Measurements from ENCODE around the gene TENT4B. TPM values are rescaled to one million over a fixed set of nuclear protein-coding genes. Genes with fewer than 3 reads are reported as not detected.

TENT4B gene
- total RNA-seq, 1 donor from 2014 or later, result 8.4 TPM

GRCh38 chr16:50263060-50263909 is 110.2 kb downstream of the TENT4B start:
- Mint-ChIP-seq H3K27ac (ENCODE audit: unreplicated experiment) (no peak overlapping the region), H3K9me3 (ENCODE audit: low read depth) (peaks cover 2% of the 10 kb centered on the region), H3K4me1 (ENCODE audit: low read depth) (peaks cover 39% of the 10 kb centered on the region), H3K4me3 (ENCODE audit: unreplicated experiment) (no peak overlapping the region), H3K36me3 (ENCODE audit: low read depth) (no peaks in the 10 kb centered on the region), H3K27me3 (ENCODE audit: low read depth) (peaks cover 7% of the 10 kb centered on the region)
- DNase-seq (ENCODE audit: low spot score), result peak; percentile 79
- TF ChIP-seq CTCF (IDR thresholded peaks at IDR 0.05), result no peak

- Mint-ChIP-seq H3K9me3 (ENCODE audit: low read depth) (peaks cover 2% of the 10 kb centered on the region), H3K27ac (ENCODE audit: unreplicated experiment) (no peak overlapping the region), H3K4me1 (ENCODE audit: low read depth) (peaks cover 32% of the 10 kb centered on the region), H3K36me3 (ENCODE audit: low read depth) (no peaks in the 10 kb centered on the region), H3K27me3 (ENCODE audit: low read depth) (peaks cover 7% of the 10 kb centered on the region), H3K4me3 (ENCODE audit: unreplicated experiment) (no peak overlapping the region)
- DNase-seq (ENCODE audit: low spot score), result no peak
- TF ChIP-seq CTCF (IDR thresholded peaks at IDR 0.05), result no peak
Measured at GRCh38 chr16:50263940-50264929, 111.1 kb downstream of the TENT4B start.

GRCh38 chr16:50265260-50265659 is 112.2 kb downstream of the TENT4B start:
- H3K27me3 Mint-ChIP-seq (ENCODE audit: low read depth), result peaks cover 4% of the 10 kb centered on the region
- peaks cover 23% of the 10 kb centered on the region for H3K4me1 Mint-ChIP-seq (ENCODE audit: low read depth)
- peak overlapping the region; percentile 63 for H3K27ac Mint-ChIP-seq (ENCODE audit: unreplicated experiment)
- no peak overlapping the region for H3K4me3 Mint-ChIP-seq (ENCODE audit: unreplicated experiment)
- H3K36me3 Mint-ChIP-seq (ENCODE audit: low read depth), result no peaks in the 10 kb centered on the region
- peak; percentile 43 for DNase-seq (ENCODE audit: low spot score)
- TF ChIP-seq CTCF (IDR thresholded peaks at IDR 0.05), result peak; percentile 48
- H3K9me3 Mint-ChIP-seq (ENCODE audit: low read depth), result peaks cover 2% of the 10 kb centered on the region

- TF ChIP-seq CTCF (IDR thresholded peaks at IDR 0.05), result no peak
- H3K4me1 Mint-ChIP-seq (ENCODE audit: low read depth), result peaks cover 23% of the 10 kb centered on the region
- peak; percentile 65 for DNase-seq (ENCODE audit: low spot score)
- peak overlapping the region; percentile 63 for H3K27ac Mint-ChIP-seq (ENCODE audit: unreplicated experiment)
- no peak overlapping the region for H3K4me3 Mint-ChIP-seq (ENCODE audit: unreplicated experiment)
- peaks cover 2% of the 10 kb centered on the region for H3K9me3 Mint-ChIP-seq (ENCODE audit: low read depth)
- no peaks in the 10 kb centered on the region for H3K36me3 Mint-ChIP-seq (ENCODE audit: low read depth)
- peaks cover 4% of the 10 kb centered on the region for H3K27me3 Mint-ChIP-seq (ENCODE audit: low read depth)
Measured at GRCh38 chr16:50265716-50266336, 112.7 kb downstream of the TENT4B start.

Data from chondrocyte (in vitro differentiated cells).